Neutrophil (primary cell): Measurements from ENCODE around the gene FBXO36.

Experiments
- H3K27ac ChIP-seq: fragments of 200-600 bp; sonication (generic); 2 replicates; pipeline ENCODE4 v1.5.1; 2016; ENCODE audit warnings: mild to moderate bottlenecking, moderate library complexity
- H3K27me3 ChIP-seq: fragments of 200-600 bp; sonication (generic); 2 replicates; pipeline ENCODE4 v1.6.0; 2016; ENCODE audit warnings: mild to moderate bottlenecking
- H3K36me3 ChIP-seq: fragments of 200-600 bp; sonication (generic); 2 replicates; pipeline ENCODE4 v1.5.1; 2017
- H3K4me1 ChIP-seq, 2 experiments: fragments of 200-600 bp in 1 of 2; sonication (generic) in 1 of 2; 1 replicate in 1 of 2; 2 replicates in 1 of 2; pipeline versions ENCODE4 v1.5.1 to v1.6.1; 2013 to 2016; ENCODE audit warnings: low read depth in 1 of 2, low read length in 1 of 2, mild to moderate bottlenecking in 1 of 2, moderate library complexity in 1 of 2; ENCODE audit not compliant: control insufficient read depth in 1 of 2, insufficient read depth in 1 of 2
- H3K4me3 ChIP-seq, 2 experiments: fragments of 200-600 bp in 1 of 2; sonication (generic) in 1 of 2; 1 replicate in 1 of 2; 2 replicates in 1 of 2; pipeline ENCODE4 v1.5.1; 2013 to 2016; ENCODE audit warnings: low read depth in 1 of 2, low read length in 1 of 2, mild to moderate bottlenecking in 1 of 2, moderate library complexity in 1 of 2
- H3K9me3 ChIP-seq: fragments of 200-600 bp; sonication (generic); 2 replicates; pipeline ENCODE4 v1.5.1; 2016
- CTCF ChIP-seq: fragments of 200-600 bp; sonication (generic); IDR thresholded peaks from 2 replicates; pipeline ENCODE4 v1.5.1; 2016; ENCODE audit warnings: antibody characterized with exemption

FBXO36 gene

GRCh38 chr2:229903037-229903436 is 19.3 kb upstream of the FBXO36 start:
- Histone ChIP-seq H3K27me3 (no peaks in the 10 kb centered on the region), H3K27ac (no peak overlapping the region), H3K9me3 (no peaks in the 10 kb centered on the region), H3K36me3 (peaks cover 35% of the 10 kb centered on the region), H3K4me1 (no peaks in the 10 kb centered on the region), H3K4me3 (no peak overlapping the region)
- TF ChIP-seq CTCF: no peak

DNA sequence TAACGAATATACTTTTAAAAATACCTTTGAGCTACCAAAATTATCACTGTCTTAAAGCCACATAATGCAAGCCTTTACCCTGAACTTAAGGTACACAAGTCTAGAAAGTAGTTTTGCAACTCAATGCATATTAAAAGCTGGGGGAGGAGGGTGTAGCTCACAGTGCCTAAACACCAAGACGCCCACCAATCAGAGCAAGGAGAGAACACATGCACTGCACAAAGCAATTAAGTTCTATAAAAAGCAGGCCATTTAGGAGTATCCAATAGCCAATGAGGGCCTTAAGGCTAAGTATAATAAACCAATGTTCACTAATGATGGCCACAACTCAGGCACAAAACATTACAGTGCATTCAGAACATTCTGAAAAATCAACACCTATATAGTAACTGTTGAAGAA is 16.7 kb upstream of the FBXO36 start:
- Histone ChIP-seq H3K9me3 (no peaks in the 10 kb centered on the region), H3K36me3 (peaks cover 39% of the 10 kb centered on the region), H3K4me3 (no peak overlapping the region), H3K27me3 (no peaks in the 10 kb centered on the region), H3K27ac (no peak overlapping the region), H3K4me1 (peaks cover 0 to 2% of the 10 kb centered on the region in 2 experiments)
- TF ChIP-seq CTCF: no peak

DNA sequence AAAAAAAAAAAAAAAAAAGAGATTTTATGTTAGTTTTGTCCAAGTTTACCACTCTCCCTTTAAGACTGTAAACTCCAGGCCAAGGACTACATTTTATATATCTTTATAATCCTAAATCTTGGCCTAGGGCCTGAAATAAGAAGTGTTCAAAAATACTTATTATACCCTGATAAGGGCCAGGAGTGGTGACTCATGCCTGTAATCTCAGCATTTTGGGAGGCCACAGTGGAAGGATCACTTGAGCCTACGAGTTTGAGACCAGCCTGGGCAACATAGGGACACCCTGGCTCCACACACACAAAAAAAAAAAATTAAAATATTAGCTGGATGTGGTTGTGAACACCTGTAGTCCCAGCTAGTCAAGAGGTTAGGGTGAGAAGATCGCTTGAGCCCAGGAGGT is 13.2 kb upstream of the FBXO36 start:
- TF ChIP-seq CTCF: no peak
- peaks cover 15 to 30% of the 10 kb centered on the region in 2 experiments for H3K4me1 ChIP-seq
- H3K27me3 ChIP-seq: no peaks in the 10 kb centered on the region
- H3K4me3 ChIP-seq: no peak overlapping the region
- H3K9me3 ChIP-seq: no peaks in the 10 kb centered on the region
- peaks cover 25% of the 10 kb centered on the region for H3K36me3 ChIP-seq
- H3K27ac ChIP-seq: no peak overlapping the region

- Histone ChIP-seq H3K27me3 (no peaks in the 10 kb centered on the region), H3K4me3 (no peak overlapping the region), H3K4me1 (peaks cover 23 to 40% of the 10 kb centered on the region in 2 experiments), H3K36me3 (peaks cover 20% of the 10 kb centered on the region), H3K27ac (peak overlapping the region; percentile 50), H3K9me3 (no peaks in the 10 kb centered on the region)
- TF ChIP-seq CTCF: no peak
Measured at GRCh38 chr2:229910147-229910831, 12.0 kb upstream of the FBXO36 start.

- Histone ChIP-seq H3K27me3 (no peaks in the 10 kb centered on the region), H3K4me1 (peaks cover 23 to 43% of the 10 kb centered on the region in 2 experiments), H3K9me3 (no peaks in the 10 kb centered on the region), H3K27ac (peak overlapping the region; percentile 50), H3K4me3 (no peak overlapping the region), H3K36me3 (peaks cover 20% of the 10 kb centered on the region)
- no peak for TF ChIP-seq CTCF
Measured at GRCh38 chr2:229910832-229911412, 11.4 kb upstream of the FBXO36 start.
